DOHH2 (cell line): ENCODE data around the gene HIVEP2.

Experiments used
- H3F3A ChIP-seq: fragments of 200-600 bp; sonication (generic), shearing (Covaris generic); 2 replicates; pipeline ENCODE4 v1.6.0; 2016; ENCODE audit warnings: antibody characterized with exemption, mild to moderate bottlenecking; ENCODE audit not compliant: control insufficient read depth, insufficient read depth
- H3K27ac ChIP-seq: fragments of 200-600 bp; sonication (generic); 2 replicates; pipeline ENCODE4 v1.5.1; 2014; ENCODE audit warnings: low read depth, mild to moderate bottlenecking, low read length, moderate library complexity
- H3K27me3 ChIP-seq: fragments of 200-600 bp; sonication (generic); 2 replicates; pipeline ENCODE4 v1.6.1; 2014; ENCODE audit warnings: mild to moderate bottlenecking, low read length, mixed read lengths; ENCODE audit not compliant: control insufficient read depth
- H3K36me3 ChIP-seq: fragments of 200-600 bp; sonication (generic); 2 replicates; pipeline ENCODE4 v1.6.1; 2014; ENCODE audit warnings: mild to moderate bottlenecking, low read length, moderate library complexity, mixed read lengths; ENCODE audit not compliant: control insufficient read depth
- H3K4me1 ChIP-seq: fragments of 200-600 bp; sonication (generic); 2 replicates; pipeline ENCODE4 v1.6.1; 2014; ENCODE audit warnings: mild to moderate bottlenecking, low read length, mixed read lengths; ENCODE audit not compliant: control insufficient read depth
- H3K4me2 ChIP-seq: fragments of 200-600 bp; sonication (generic); 2 replicates; pipeline ENCODE4 v1.6.0; 2014; ENCODE audit warnings: mild to moderate bottlenecking, low read length, moderate library complexity
- H3K4me3 ChIP-seq: fragments of 200-600 bp; sonication (generic); 2 replicates; pipeline ENCODE4 v1.5.1; 2014; ENCODE audit warnings: mild to moderate bottlenecking, low read length, mixed read lengths
- H3K79me2 ChIP-seq: fragments of 200-600 bp; sonication (generic); 2 replicates; pipeline ENCODE4 v1.6.1; 2014; ENCODE audit warnings: mild to moderate bottlenecking, low read length, mixed read lengths; ENCODE audit not compliant: control insufficient read depth
- H3K9me2 ChIP-seq: fragments of 200-600 bp; sonication (generic); replicated peaks from 2 replicates; pipeline ENCODE4 v1.6.1; 2014; ENCODE audit warnings: mild to moderate bottlenecking, low read length, mixed read lengths; ENCODE audit not compliant: control insufficient read depth
- H3K9me3 ChIP-seq: fragments of 200-600 bp; sonication (generic); 2 replicates; pipeline ENCODE4 v1.6.1; 2014; ENCODE audit warnings: antibody characterized with exemption, low read length, mixed read lengths; ENCODE audit not compliant: control insufficient read depth, insufficient read depth
- H4K20me1 ChIP-seq: fragments of 200-600 bp; sonication (generic); 2 replicates; pipeline ENCODE4 v1.6.0; 2014; ENCODE audit warnings: low read depth, mild to moderate bottlenecking, antibody characterized with exemption, low read length, moderate library complexity; ENCODE audit not compliant: control insufficient read depth, insufficient read depth
- EZH2phosphoT487 ChIP-seq: fragments of 200-600 bp; sonication (generic); IDR thresholded peaks from 2 replicates; pipeline ENCODE4 v1.6.1; 2017; ENCODE audit warnings: borderline replicate concordance, mild to moderate bottlenecking, antibody characterized with exemption, low read length, moderate library complexity, mixed read lengths
- TF ChIP-seq, protein P1 (sequence below): fragments of 200-600 bp; sonication (generic); IDR thresholded peaks from one replicate; pipeline ENCODE4 v1.5.1; 2014; ENCODE audit warnings: antibody characterized with exemption, mild to moderate bottlenecking, low read depth, low read length; ENCODE audit not compliant: poor library complexity, severe bottlenecking

Gene HIVEP2

DNA sequence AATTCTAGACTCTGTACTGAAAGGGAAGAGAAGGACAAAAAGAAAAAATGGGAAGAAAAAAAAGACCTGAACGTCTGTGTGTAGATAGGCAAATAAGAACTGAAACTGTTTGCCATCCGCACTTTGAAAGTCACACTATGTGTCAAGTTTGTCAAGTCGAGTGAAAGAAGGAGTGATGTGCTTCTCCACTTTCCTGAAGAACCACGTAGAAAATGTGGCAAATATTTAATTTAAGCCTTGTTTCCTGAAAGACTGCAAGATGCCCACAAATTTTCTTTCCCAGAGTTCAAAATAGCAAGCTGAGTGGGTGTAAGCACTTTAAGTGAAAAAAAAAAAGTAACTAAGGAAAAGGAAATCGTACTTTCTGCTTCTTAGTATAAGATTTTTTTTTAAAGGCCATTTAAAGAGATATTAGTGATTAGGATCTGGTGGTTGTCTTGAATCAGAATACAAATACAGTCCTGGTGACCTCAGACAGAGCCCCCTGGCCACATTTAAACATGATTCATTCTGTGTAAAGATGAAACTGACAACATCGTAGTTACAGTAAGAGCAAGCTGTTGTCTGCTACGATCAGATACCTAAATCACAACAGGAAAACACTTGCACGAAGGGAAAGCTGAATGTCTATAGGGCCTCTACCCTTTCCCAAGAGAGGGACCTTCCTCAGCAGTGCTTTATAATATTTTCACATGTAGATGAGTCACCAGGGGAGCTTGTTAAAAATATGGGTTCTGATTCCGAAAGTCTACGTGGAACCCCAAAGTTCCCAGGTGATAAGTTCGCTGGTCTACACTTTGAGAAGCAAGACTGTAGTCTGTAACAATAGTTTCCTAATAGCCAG lies 102.3 kb downstream of the HIVEP2 start:
- Histone ChIP-seq H3K27ac (peak overlapping the region; percentile 44), H3K4me3 (peak overlapping the region; percentile 63)

GRCh38 chr6:142841915-142842314 lies 103.1 kb downstream of the HIVEP2 start:
- Histone ChIP-seq H3K4me2 (peak overlapping the region; percentile 96), H3K79me2 (peaks cover 67% of the 10 kb centered on the region), H3K27me3 (no peaks in the 10 kb centered on the region), H3K9me2 (no peaks in the 10 kb centered on the region), H3K9me3 (no peaks in the 10 kb centered on the region), H4K20me1 (no peaks in the 10 kb centered on the region), H3K4me1 (peaks cover 72% of the 10 kb centered on the region), H3F3A (peaks cover 2% of the 10 kb centered on the region; the same call in 1 of the 2 replicates), H3K36me3 (peaks cover 4% of the 10 kb centered on the region; the same call in 1 of the 2 replicates), H3K27ac (peak overlapping the region; percentile 44; the same call in 1 of the 2 replicates), H3K4me3 (peak overlapping the region; percentile 63)
- TF ChIP-seq, protein P1, sequence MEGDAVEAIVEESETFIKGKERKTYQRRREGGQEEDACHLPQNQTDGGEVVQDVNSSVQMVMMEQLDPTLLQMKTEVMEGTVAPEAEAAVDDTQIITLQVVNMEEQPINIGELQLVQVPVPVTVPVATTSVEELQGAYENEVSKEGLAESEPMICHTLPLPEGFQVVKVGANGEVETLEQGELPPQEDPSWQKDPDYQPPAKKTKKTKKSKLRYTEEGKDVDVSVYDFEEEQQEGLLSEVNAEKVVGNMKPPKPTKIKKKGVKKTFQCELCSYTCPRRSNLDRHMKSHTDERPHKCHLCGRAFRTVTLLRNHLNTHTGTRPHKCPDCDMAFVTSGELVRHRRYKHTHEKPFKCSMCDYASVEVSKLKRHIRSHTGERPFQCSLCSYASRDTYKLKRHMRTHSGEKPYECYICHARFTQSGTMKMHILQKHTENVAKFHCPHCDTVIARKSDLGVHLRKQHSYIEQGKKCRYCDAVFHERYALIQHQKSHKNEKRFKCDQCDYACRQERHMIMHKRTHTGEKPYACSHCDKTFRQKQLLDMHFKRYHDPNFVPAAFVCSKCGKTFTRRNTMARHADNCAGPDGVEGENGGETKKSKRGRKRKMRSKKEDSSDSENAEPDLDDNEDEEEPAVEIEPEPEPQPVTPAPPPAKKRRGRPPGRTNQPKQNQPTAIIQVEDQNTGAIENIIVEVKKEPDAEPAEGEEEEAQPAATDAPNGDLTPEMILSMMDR = no peak
- TF ChIP-seq EZH2phosphoT487 = no peak

More for the DNA sequence above, 102.3 kb downstream of the HIVEP2 start:
- Histone ChIP-seq H3K36me3 (0 out of 2 replicates have a peak, but pooled peaks cover 4% of the 10 kb centered on the region), H3K4me2 (peak overlapping the region; percentile 96), H3F3A (peaks cover 2% of the 10 kb centered on the region; the same call in 1 of the 2 replicates), H4K20me1 (no peaks in the 10 kb centered on the region), H3K4me1 (peaks cover 79% of the 10 kb centered on the region), H3K79me2 (peaks cover 70% of the 10 kb centered on the region), H3K9me3 (no peaks in the 10 kb centered on the region), H3K27me3 (no peaks in the 10 kb centered on the region), H3K9me2 (no peaks in the 10 kb centered on the region)
- no peak for TF ChIP-seq EZH2phosphoT487
- TF ChIP-seq, protein P1 = no peak

GRCh38 chr6:142839686-142840040 lies 105.3 kb downstream of the HIVEP2 start:
- H3K4me2 ChIP-seq = peak overlapping the region; percentile 38
- peaks cover 45% of the 10 kb centered on the region for H3K79me2 ChIP-seq

More at GRCh38 chr6:142839686-142840040, 105.3 kb downstream of the HIVEP2 start:
- no peak overlapping the region for H3K27ac ChIP-seq
- 0 out of 2 replicates have a peak, but pooled peaks cover 2% of the 10 kb centered on the region for H3F3A ChIP-seq
- H3K4me3 ChIP-seq = peak overlapping the region; percentile 8
- no peaks in the 10 kb centered on the region for H3K27me3 ChIP-seq
- no peaks in the 10 kb centered on the region for H4K20me1 ChIP-seq
- H3K9me2 ChIP-seq = no peaks in the 10 kb centered on the region
- H3K36me3 ChIP-seq = peaks cover 14% of the 10 kb centered on the region
- TF ChIP-seq, protein P1 = no peak
- TF ChIP-seq EZH2phosphoT487 = no peak
- no peaks in the 10 kb centered on the region for H3K9me3 ChIP-seq
- H3K4me1 ChIP-seq = peaks cover 50% of the 10 kb centered on the region
